LNCaP clone FGC (cell line): ENCODE results near the gene ADGRG6.

ENCODE experiments used
- DNase-seq: peaks from one replicate; pipeline ENCODE4 v3.0.0-alpha.2; 2011; ENCODE audit warnings: low read depth
- H3K4me3 ChIP-seq: 2 replicates; pipeline ENCODE4 v1.5.1; 2011; ENCODE audit warnings: mild to moderate bottlenecking, low read depth, low read length, control low read depth
- CTCF ChIP-seq: IDR thresholded peaks from 2 replicates; pipeline ENCODE4 v1.5.1; 2012; ENCODE audit warnings: mild to moderate bottlenecking; ENCODE audit not compliant: control insufficient read depth, insufficient read depth; ENCODE audit errors: extremely low read depth

The ADGRG6 gene

GRCh38 chr6:142438898-142439297, 137.1 kb downstream of the ADGRG6 start:
- DNase-seq, result no peak
- TF ChIP-seq CTCF, result no peak
- H3K4me3 ChIP-seq, result no peak overlapping the region

GRCh38 chr6:142440600-142441293, 138.9 kb downstream of the ADGRG6 start:
- TF ChIP-seq CTCF, result no peak
- no peak for DNase-seq
- H3K4me3 ChIP-seq, result no peak overlapping the region

- DNase-seq, result no peak
- TF ChIP-seq CTCF, result no peak
- H3K4me3 ChIP-seq, result no peak overlapping the region
Observed at GRCh38 chr6:142441716-142442115, 139.9 kb downstream of the ADGRG6 start.

GRCh38 chr6:142443102-142443501, 141.3 kb downstream of the ADGRG6 start:
- TF ChIP-seq CTCF, result no peak
- DNase-seq, result no peak
- H3K4me3 ChIP-seq, result no peak overlapping the region

GRCh38 chr6:142443532-142443931, 141.7 kb downstream of the ADGRG6 start:
- DNase-seq, result no peak
- no peak for TF ChIP-seq CTCF
- H3K4me3 ChIP-seq, result no peak overlapping the region

- no peak for DNase-seq
- no peak overlapping the region for H3K4me3 ChIP-seq
- no peak for TF ChIP-seq CTCF
Observed at GRCh38 chr6:142444376-142444775, 142.6 kb downstream of the ADGRG6 start.

GRCh38 chr6:142444881-142445301, 143.1 kb downstream of the ADGRG6 start:
- TF ChIP-seq CTCF, result no peak
- DNase-seq, result peak; percentile 93
- no peak overlapping the region for H3K4me3 ChIP-seq
